RWPE1 (cell line): Measurements from ENCODE around the gene AFMID.

Experiments
- CTCF ChIA-PET: fragments of 350-600 bp; sonication (Branson Sonifier 250); formaldehyde crosslinking; extraction: SDS; loops from one replicate; lab custom pipeline; 2021; lab: Yijun Ruan, JAX
- POLR2A ChIA-PET: fragments of 400-600 bp; formaldehyde crosslinking; extraction: SDS; loops from one replicate; lab custom pipeline; 2020; ENCODE audit warnings: antibody characterized with exemption; ENCODE audit not compliant: low non-redundant PET; lab: Yijun Ruan, JAX
- DNase-seq: peaks from one replicate; pipeline ENCODE4 v3.0.0; 2012; ENCODE audit warnings: low spot score
- H3K27ac ChIP-seq: fragments of 450-650 bp; 2 replicates; pipeline ENCODE4 v1.5.1; 2017
- CTCF ChIP-seq: fragments of 450-650 bp; conservative IDR thresholded peaks from 2 replicates; pipeline ENCODE4 v1.5.1; 2017; ENCODE audit warnings: low read depth, mild to moderate bottlenecking

The AFMID gene

GRCh38 chr17:78226055-78226758 is 39.0 kb downstream of the AFMID start:
- ChIA-PET POLR2A (interaction anchor here (0.6 kb wide), 1 partner anchor 28 kb away, joined by 3 read pairs; no protein-coding TSS in a partner anchor), CTCF (interaction anchor here (0.6 to 1.4 kb wide), 3 partner anchors 13 to 1045 kb away, joined by 3 to 7 read pairs (median 5); no protein-coding TSS in a partner anchor)
- DNase-seq: no peak
- H3K27ac ChIP-seq: peak overlapping the region; percentile 12; the same call in 1 of the 2 replicates
- no peak for TF ChIP-seq CTCF

GRCh38 chr17:78226759-78227454 is 39.7 kb downstream of the AFMID start:
- ChIA-PET CTCF (interaction anchor here (0.6 to 1.4 kb wide), 3 partner anchors 12 to 1045 kb away, joined by 3 to 7 read pairs (median 5); no protein-coding TSS in a partner anchor), POLR2A (no interaction called here)
- TF ChIP-seq CTCF: no peak
- no peak for DNase-seq
- peak overlapping the region; percentile 12; the same call in 1 of the 2 replicates for H3K27ac ChIP-seq

GRCh38 chr17:78227455-78227916 is 40.3 kb downstream of the AFMID start:
- TF ChIP-seq CTCF: no peak
- CTCF ChIA-PET: interaction anchor here (0.9 to 1.4 kb wide), 2 partner anchors 12 to 23 kb away, joined by 3 to 5 read pairs; no protein-coding TSS in a partner anchor
- POLR2A ChIA-PET: no interaction called here
- no peak for DNase-seq
- H3K27ac ChIP-seq: no peak overlapping the region

- H3K27ac ChIP-seq: no peak overlapping the region
- TF ChIP-seq CTCF: no peak
- ChIA-PET POLR2A (no interaction called here), CTCF (interaction anchor here (0.6 to 1.2 kb wide), 3 partner anchors 23 to 76 kb away, joined by 3 to 6 read pairs (median 4); no protein-coding TSS in a partner anchor)
- DNase-seq: no peak
These were observed 41.0 kb downstream of the AFMID start for GRCh38 chr17:78228176-78228575.

- no peak for TF ChIP-seq CTCF
- H3K27ac ChIP-seq: no peak overlapping the region
- no peak for DNase-seq
- ChIA-PET POLR2A (no interaction called here), CTCF (interaction anchor here (0.6 kb wide), 1 partner anchor 127 kb away, joined by 3 read pairs; no protein-coding TSS in a partner anchor)
These were observed 43.2 kb downstream of the AFMID start for GRCh38 chr17:78230252-78230962.
